Stomach (tissue), 4 donors: ENCODE measurements around the gene SF3B2.

ENCODE experiments used
- EP300 ChIP-seq: sonication (generic); formaldehyde crosslinking; IDR thresholded peaks from one replicate; pipeline ENCODE4 v1.6.1; 2017; ENCODE audit warnings: antibody characterized with exemption
- POLR2A ChIP-seq, 4 donors: fragments of 450-650 bp; IDR thresholded peaks; one replicate each; pipeline ENCODE4 v1.6.1; 2016; ENCODE audit warnings: antibody characterized with exemption in 4 of 4, control low read depth in 2 of 4, mild to moderate bottlenecking in 1 of 4, moderate library complexity in 1 of 4
- TF ChIP-seq, protein P1 (sequence below), 7 experiments: fragments of 450-650 bp in 4 of 7; fragments of 200-600 bp in 3 of 7; sonication (generic) in 3 of 7; IDR thresholded peaks; one replicate each; pipeline ENCODE4 v1.5.1; 2016 to 2019; ENCODE audit warnings: antibody characterized with exemption in 7 of 7, control low read depth in 2 of 7, mild to moderate bottlenecking in 1 of 7

- TF ChIP-seq, protein P1, sequence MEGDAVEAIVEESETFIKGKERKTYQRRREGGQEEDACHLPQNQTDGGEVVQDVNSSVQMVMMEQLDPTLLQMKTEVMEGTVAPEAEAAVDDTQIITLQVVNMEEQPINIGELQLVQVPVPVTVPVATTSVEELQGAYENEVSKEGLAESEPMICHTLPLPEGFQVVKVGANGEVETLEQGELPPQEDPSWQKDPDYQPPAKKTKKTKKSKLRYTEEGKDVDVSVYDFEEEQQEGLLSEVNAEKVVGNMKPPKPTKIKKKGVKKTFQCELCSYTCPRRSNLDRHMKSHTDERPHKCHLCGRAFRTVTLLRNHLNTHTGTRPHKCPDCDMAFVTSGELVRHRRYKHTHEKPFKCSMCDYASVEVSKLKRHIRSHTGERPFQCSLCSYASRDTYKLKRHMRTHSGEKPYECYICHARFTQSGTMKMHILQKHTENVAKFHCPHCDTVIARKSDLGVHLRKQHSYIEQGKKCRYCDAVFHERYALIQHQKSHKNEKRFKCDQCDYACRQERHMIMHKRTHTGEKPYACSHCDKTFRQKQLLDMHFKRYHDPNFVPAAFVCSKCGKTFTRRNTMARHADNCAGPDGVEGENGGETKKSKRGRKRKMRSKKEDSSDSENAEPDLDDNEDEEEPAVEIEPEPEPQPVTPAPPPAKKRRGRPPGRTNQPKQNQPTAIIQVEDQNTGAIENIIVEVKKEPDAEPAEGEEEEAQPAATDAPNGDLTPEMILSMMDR (IDR thresholded peaks at IDR 0.05), result no peak
- TF ChIP-seq POLR2A (IDR thresholded peaks at IDR 0.05) (no peak), EP300 (no peak)
Observed at GRCh38 chr11:66052664-66052982, 459 bp downstream of the SF3B2 start.
